Kidney (tissue), 14 donors: Measurements from ENCODE around the gene IGF1R. TPM values are rescaled to one million over a fixed set of nuclear protein-coding genes. Genes with fewer than 3 reads are reported as not detected.

ENCODE experiments used
- DNase-seq, 5 donors: peaks; one replicate each; pipeline ENCODE4 v3.0.0-alpha.2; 2013 to 2020
- FAIRE-seq: peaks from 2 replicates; lab custom pipeline; 2012; peaks lifted over from hg19 to GRCh38; lab: Jason Lieb, UNC
- H3K27ac ChIP-seq, 2 donors: one replicate each; pipeline ENCODE4 v1.7.0; 2013; ENCODE audit warnings: low read depth in 2 of 2, low read length in 2 of 2, inconsistent platforms in 1 of 2
- H3K27me3 ChIP-seq: one replicate; pipeline ENCODE4 v1.7.1; 2013; ENCODE audit warnings: low read length, inconsistent platforms; ENCODE audit not compliant: control insufficient read depth, insufficient read depth
- H3K36me3 ChIP-seq, 3 donors: one replicate each; pipeline versions ENCODE4 v1.7.0 to v1.7.1; 2013; ENCODE audit warnings: low read length in 3 of 3, control low read depth in 1 of 3, inconsistent platforms in 1 of 3; ENCODE audit not compliant: insufficient read depth in 3 of 3, control insufficient read depth in 2 of 3
- H3K4me1 ChIP-seq, 3 donors: one replicate each; pipeline versions ENCODE4 v1.7.0 to v1.7.1; 2013; ENCODE audit warnings: low read length in 3 of 3, inconsistent platforms in 1 of 3, low read depth in 1 of 3; ENCODE audit not compliant: control insufficient read depth in 2 of 3, insufficient read depth in 2 of 3
- H3K4me3 ChIP-seq, 3 donors: one replicate each; pipeline versions ENCODE4 v1.7.0 to v1.8.1; 2013; ENCODE audit warnings: low read length in 3 of 3, control low read depth in 1 of 3, inconsistent platforms in 1 of 3
- H3K9ac ChIP-seq, 3 donors: one replicate each; pipeline versions ENCODE4 v1.7.0 to v1.7.1; 2013; ENCODE audit warnings: low read length in 3 of 3, control low read depth in 1 of 3, inconsistent platforms in 1 of 3
- H3K9me3 ChIP-seq, 3 donors: one replicate each; pipeline versions ENCODE4 v1.7.0 to v1.7.1; 2013; ENCODE audit warnings: low read length in 3 of 3, control low read depth in 1 of 3, inconsistent platforms in 1 of 3; ENCODE audit not compliant: control insufficient read depth in 2 of 3, insufficient read depth in 1 of 3
- intact Hi-C: fragments of 100-400 bp; cut with DNase I; formaldehyde crosslinking; loops from one replicate; pipeline ENCODE4 v1.11.1; 2022
- polyA plus RNA-seq: library from polyadenylated mRNA; stranded (reverse); fragments of 350-450 nt; fragmentation: Illumina TruSeq; extraction: RNeasy Lipid Tissue Mini Kit (QIAGEN cat#74804); gene quantifications from one replicate; pipeline ENCODE4 v1.2.3, GENCODE V29; 2014; ENCODE audit warnings: low read depth, low replicate concordance; ENCODE audit not compliant: insufficient read depth
- total RNA-seq: library from RNA; stranded (reverse); fragmentation: NEBNext Ultra II Directional; extraction: Animal tissue kit (Norgen Biotek cat#: 25700); gene quantifications from one replicate; pipeline ENCODE4 v1.2.1, GENCODE V29; 2021
- TF ChIP-seq, protein P1 (sequence below): IDR thresholded peaks from 3 replicates; pipeline ENCODE4 v1.5.1; 2012; ENCODE audit warnings: mild to moderate bottlenecking, moderate library complexity, borderline replicate concordance; ENCODE audit not compliant: insufficient read depth; ENCODE audit errors: extremely low read depth
- donor health status: control.
- donor health status: control.
- donor health status: control.
- donor health status: control.
- donor health status: control.
- donor health status: DM: yes; HTN: yes; CAD: no.
- donor health status: Normal renal cell carcinoma (clear cell type).

Gene IGF1R
- total and polyA plus RNA-seq, 2 donors from 2014 or later = 6.5 to 73.2 TPM

DNA sequence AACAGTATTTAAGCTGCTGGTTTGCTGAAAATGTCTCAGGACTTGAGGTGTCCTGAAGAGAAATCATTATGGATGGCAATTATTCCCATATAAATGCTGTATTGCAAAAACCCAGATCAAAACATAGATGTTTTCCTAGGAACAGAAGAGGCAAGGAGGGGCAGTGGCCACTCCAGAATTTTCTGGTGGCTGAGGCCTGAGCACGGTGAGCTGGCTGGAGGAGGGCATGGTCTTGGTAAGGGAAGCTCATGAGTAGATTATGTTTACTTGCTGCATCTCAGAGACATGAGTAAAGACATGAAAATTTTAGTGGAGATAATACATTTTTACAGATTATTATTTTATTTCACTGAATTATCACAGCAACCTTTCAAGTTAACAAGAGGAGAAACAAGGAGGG lies 328.2 kb downstream of the IGF1R start:
- Histone ChIP-seq H3K9ac (no peak overlapping the region), H3K27me3 (no peaks in the 10 kb centered on the region), H3K27ac (no peak overlapping the region), H3K9me3 (no peaks in the 10 kb centered on the region), H3K4me1 (no peaks in the 10 kb centered on the region), H3K36me3 (no peaks in the 10 kb centered on the region), H3K4me3 (no peak overlapping the region)
- DNase-seq = no peak
- no peak for FAIRE-seq
- TF ChIP-seq, protein P1, sequence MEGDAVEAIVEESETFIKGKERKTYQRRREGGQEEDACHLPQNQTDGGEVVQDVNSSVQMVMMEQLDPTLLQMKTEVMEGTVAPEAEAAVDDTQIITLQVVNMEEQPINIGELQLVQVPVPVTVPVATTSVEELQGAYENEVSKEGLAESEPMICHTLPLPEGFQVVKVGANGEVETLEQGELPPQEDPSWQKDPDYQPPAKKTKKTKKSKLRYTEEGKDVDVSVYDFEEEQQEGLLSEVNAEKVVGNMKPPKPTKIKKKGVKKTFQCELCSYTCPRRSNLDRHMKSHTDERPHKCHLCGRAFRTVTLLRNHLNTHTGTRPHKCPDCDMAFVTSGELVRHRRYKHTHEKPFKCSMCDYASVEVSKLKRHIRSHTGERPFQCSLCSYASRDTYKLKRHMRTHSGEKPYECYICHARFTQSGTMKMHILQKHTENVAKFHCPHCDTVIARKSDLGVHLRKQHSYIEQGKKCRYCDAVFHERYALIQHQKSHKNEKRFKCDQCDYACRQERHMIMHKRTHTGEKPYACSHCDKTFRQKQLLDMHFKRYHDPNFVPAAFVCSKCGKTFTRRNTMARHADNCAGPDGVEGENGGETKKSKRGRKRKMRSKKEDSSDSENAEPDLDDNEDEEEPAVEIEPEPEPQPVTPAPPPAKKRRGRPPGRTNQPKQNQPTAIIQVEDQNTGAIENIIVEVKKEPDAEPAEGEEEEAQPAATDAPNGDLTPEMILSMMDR = no peak
- intact Hi-C loops = no loop called here

DNA sequence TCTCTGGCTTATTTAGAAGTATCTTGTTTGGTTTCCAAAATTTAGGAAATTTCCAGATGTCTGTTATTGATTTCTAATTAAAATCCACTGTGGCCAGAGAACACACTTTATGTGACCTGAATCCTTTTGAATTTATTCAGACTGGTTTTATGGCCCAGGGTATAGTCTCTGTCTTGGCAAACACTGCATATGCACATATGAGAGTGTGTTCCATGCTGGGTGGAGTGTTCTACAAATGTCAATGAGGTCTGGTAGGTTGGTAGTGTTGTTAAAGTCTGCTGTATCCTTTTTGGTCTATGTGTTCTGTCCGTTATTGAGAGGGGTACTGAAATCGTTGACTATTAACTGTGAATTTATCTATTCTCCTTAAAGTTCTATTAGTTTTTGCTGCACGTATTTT lies 329.1 kb downstream of the IGF1R start:
- Histone ChIP-seq H3K9me3 (no peaks in the 10 kb centered on the region), H3K36me3 (no peaks in the 10 kb centered on the region), H3K9ac (no peak overlapping the region), H3K4me3 (no peak overlapping the region), H3K4me1 (no peaks in the 10 kb centered on the region), H3K27me3 (no peaks in the 10 kb centered on the region), H3K27ac (no peak overlapping the region)
- DNase-seq (no peak), FAIRE-seq (no peak)
- TF ChIP-seq, protein P1 = no peak
- intact Hi-C loops = no loop called here

DNA sequence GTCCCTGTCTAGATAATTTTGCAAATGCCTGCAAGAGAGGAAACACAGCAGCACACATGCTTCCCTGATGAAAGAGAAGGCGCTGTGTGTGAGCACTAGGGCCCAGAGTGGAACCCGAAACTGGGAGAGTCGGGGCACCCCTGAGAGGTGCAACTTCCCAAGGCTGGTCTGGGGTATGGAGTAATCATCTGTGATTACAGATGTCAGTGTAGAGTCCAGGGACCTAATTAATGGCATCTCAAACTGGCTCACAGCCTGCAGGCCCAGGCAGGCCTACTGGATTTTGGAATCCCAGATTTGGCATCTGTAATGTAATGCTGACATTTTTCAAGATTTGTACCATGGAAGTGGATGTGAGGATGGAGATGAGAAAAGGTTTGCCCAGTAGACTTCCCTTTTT lies 329.8 kb downstream of the IGF1R start:
- no peak overlapping the region for H3K27ac ChIP-seq
- no peaks in the 10 kb centered on the region for H3K36me3 ChIP-seq
- H3K9me3 ChIP-seq = no peaks in the 10 kb centered on the region
- TF ChIP-seq, protein P1 = no peak
- FAIRE-seq = no peak
- no peak overlapping the region for H3K4me3 ChIP-seq
- intact Hi-C loops = no loop called here
- no peaks in the 10 kb centered on the region for H3K4me1 ChIP-seq
- no peak for DNase-seq
- no peaks in the 10 kb centered on the region for H3K27me3 ChIP-seq
- no peak overlapping the region for H3K9ac ChIP-seq

DNA sequence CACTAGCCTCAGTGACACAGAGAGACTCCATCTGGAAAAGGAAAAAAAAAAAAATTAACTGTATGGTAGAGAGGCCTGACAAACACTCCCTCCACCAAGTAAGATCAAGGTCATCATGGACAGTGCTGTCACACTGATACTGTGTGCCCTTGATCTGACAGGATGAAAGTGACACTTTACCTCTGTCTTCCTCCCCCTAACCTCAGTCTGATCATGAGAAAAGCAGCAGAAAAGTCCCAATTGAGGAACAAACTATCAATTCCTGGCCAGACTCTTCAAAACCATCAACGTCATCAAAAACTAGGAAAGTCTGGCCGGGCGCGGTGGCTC lies 332.5 kb downstream of the IGF1R start:
- Histone ChIP-seq H3K4me1 (peaks cover 0 to 3% (median 0%) of the 10 kb centered on the region in 3 donors), H3K27ac (no peak overlapping the region), H3K9me3 (no peaks in the 10 kb centered on the region), H3K9ac (no peak overlapping the region), H3K36me3 (no peaks in the 10 kb centered on the region), H3K27me3 (no peaks in the 10 kb centered on the region), H3K4me3 (no peak overlapping the region)
- FAIRE-seq (no peak), DNase-seq (no peak)
- intact Hi-C loops = no loop called here
- TF ChIP-seq, protein P1 = no peak
